ENCODE data around the gene PCYT1A. TPM values are rescaled to one million over a fixed set of nuclear protein-coding genes. Genes with fewer than 3 reads are reported as not detected.

Gene PCYT1A
- total RNA-seq, 1 experiment from 2014 or later = 96.8 TPM

GRCh38 chr3:196284396-196284795, 3.1 kb downstream of the PCYT1A start:
- H3K36me3 ChIP-seq (ENCODE audit: control insufficient read depth, insufficient read depth, low read length) = no peaks in the 10 kb centered on the region; the same call in 1 of the 2 replicates
- no peaks in the 10 kb centered on the region for H3K9me3 ChIP-seq (ENCODE audit: control insufficient read depth, insufficient read depth, low read depth, low read length)
- in situ Hi-C loops (cut with HindIII; ENCODE audit: low pct_unique_long_range_greater_than_20kb, low sequenced_read_pairs) (no loop called here), intact Hi-C loops (cut with micrococcal nuclease; ENCODE audit: unreplicated experiment) (no loop called here)
- BruUV-seq (replicated peaks) = TSS peak; percentile 23
- ChIA-PET POLR2A (interaction anchor here (0.8 kb wide), 1 partner anchor 14 kb away, joined by 3 read pairs; no protein-coding TSS in a partner anchor), CTCF (no interaction called here)
- ATAC-seq (no peak), DNase-seq (ENCODE audit: low read depth, low spot score) (no peak)
- TF ChIP-seq SIN3A (IDR thresholded peaks at IDR 0.05; ENCODE audit: borderline replicate concordance, insufficient read depth, low read depth, low read length) (no peak), REST (IDR thresholded peaks at IDR 0.05; ENCODE audit: insufficient read depth in 1 of 2, low read depth in 2 of 2, low read length in 1 of 2) (no peak), TCF7L2 (IDR thresholded peaks at IDR 0.05; ENCODE audit: low read depth, low read length) (no peak), CTCF (IDR thresholded peaks at IDR 0.05) (no peak), POLR2AphosphoS5 (IDR thresholded peaks at IDR 0.05; ENCODE audit: low read depth, low read length) (no peak)
- H3K27ac ChIP-seq (ENCODE audit: low read length) = 0 out of 2 replicates have a peak overlapping the region, but pooled peaks have one; percentile 11
- no peaks in the 10 kb centered on the region for H3K27me3 ChIP-seq (ENCODE audit: control insufficient read depth, insufficient read depth, low read length)
- peaks cover 50% of the 10 kb centered on the region for H3K4me1 ChIP-seq (ENCODE audit: control insufficient read depth, insufficient read depth, low read length)
- no peak overlapping the region for H3K4me3 ChIP-seq (ENCODE audit: low read depth in 2 of 2, low read length in 2 of 2)

- peaks cover 54% of the 10 kb centered on the region for H3K4me1 ChIP-seq (ENCODE audit: control insufficient read depth, insufficient read depth, low read length)
These were observed 5.6 kb downstream of the PCYT1A start for GRCh38 chr3:196281962-196282361.

More at GRCh38 chr3:196281962-196282361, 5.6 kb downstream of the PCYT1A start:
- POLR2A ChIA-PET = interaction anchor here (0.5 to 0.6 kb wide), 5 partner anchors 15 to 579 kb away, joined by 3 to 6 read pairs (median 4); no protein-coding TSS in a partner anchor
- Histone ChIP-seq H3K9me3 (ENCODE audit: control insufficient read depth, insufficient read depth, low read depth, low read length) (no peaks in the 10 kb centered on the region), H3K27ac (ENCODE audit: low read length) (0 out of 2 replicates have a peak overlapping the region, but pooled peaks have one; percentile 1), H3K36me3 (ENCODE audit: control insufficient read depth, insufficient read depth, low read length) (no peaks in the 10 kb centered on the region; the same call in 1 of the 2 replicates), H3K27me3 (ENCODE audit: control insufficient read depth, insufficient read depth, low read length) (no peaks in the 10 kb centered on the region), H3K4me3 (ENCODE audit: low read depth in 2 of 2, low read length in 2 of 2) (no peak overlapping the region)
- no peak for DNase-seq (ENCODE audit: low read depth, low spot score)
- no peak for ATAC-seq
- intact Hi-C loops (cut with micrococcal nuclease; ENCODE audit: unreplicated experiment) = no loop called here
- CTCF ChIA-PET = no interaction called here
- in situ Hi-C loops (cut with HindIII; ENCODE audit: low pct_unique_long_range_greater_than_20kb, low sequenced_read_pairs) = no loop called here
- TF ChIP-seq CTCF (IDR thresholded peaks at IDR 0.05) = no peak
- no peak for TF ChIP-seq REST (IDR thresholded peaks at IDR 0.05; ENCODE audit: insufficient read depth in 1 of 2, low read depth in 2 of 2, low read length in 1 of 2)
- TF ChIP-seq SIN3A (IDR thresholded peaks at IDR 0.05; ENCODE audit: borderline replicate concordance, insufficient read depth, low read depth, low read length) = no peak
- TF ChIP-seq TCF7L2 (IDR thresholded peaks at IDR 0.05; ENCODE audit: low read depth, low read length) = no peak
- no TSS peak for BruUV-seq (replicated peaks)
